HepG2 (cell line): ENCODE measurements around the gene ANKRD42. TPM values are rescaled to one million over a fixed set of nuclear protein-coding genes. Genes with fewer than 3 reads are reported as not detected.
A peak's percentile ranks its signal among the peaks of the same experiment; 100 is the strongest.

Source experiments
- EP300 ChIP-seq, 3 experiments: sonication (generic) in 1 of 3; formaldehyde crosslinking in 1 of 3; IDR thresholded peaks; 2 replicates each; pipeline versions ENCODE4 v1.5.1 to v1.6.1; 2011 to 2020; ENCODE audit warnings: low read depth in 2 of 3, low read length in 2 of 3, borderline replicate concordance in 1 of 3, improper control_type of control experiment in 1 of 3, mild to moderate bottlenecking in 1 of 3, missing genetic modification reagents in 1 of 3, moderate library complexity in 1 of 3
- JUND ChIP-seq: sonication (generic); formaldehyde crosslinking; IDR thresholded peaks from 2 replicates; pipeline ENCODE4 v1.8.0; 2022; ENCODE audit warnings: mild to moderate bottlenecking, missing genetic modification reagents
- MXD3 ChIP-seq: IDR thresholded peaks from 2 replicates; pipeline ENCODE4 v1.6.1; 2016; ENCODE audit warnings: mild to moderate bottlenecking, missing biosample characterization, missing genetic modification reagents
- ZBTB40 ChIP-seq, 2 experiments: fragments of 450-650 bp in 1 of 2; sonication (generic) in 1 of 2; formaldehyde crosslinking in 1 of 2; IDR thresholded peaks; 2 replicates each; pipeline versions ENCODE4 v1.6.1 to v1.8.0; 2016 to 2022; ENCODE audit warnings: antibody characterized with exemption in 1 of 2, mild to moderate bottlenecking in 1 of 2, missing genetic modification reagents in 1 of 2
- ZNF205 ChIP-seq: IDR thresholded peaks from 2 replicates; pipeline ENCODE4 v1.6.1; 2018; ENCODE audit warnings: missing biosample characterization, missing genetic modification reagents
- ZNF24 ChIP-seq: fragments of 450-650 bp; IDR thresholded peaks from 2 replicates; pipeline ENCODE4 v1.6.1; 2017; ENCODE audit warnings: antibody characterized with exemption, mild to moderate bottlenecking
- ZNF280B ChIP-seq: sonication (generic); formaldehyde crosslinking; IDR thresholded peaks from 2 replicates; pipeline ENCODE4 v1.5.0; 2020; ENCODE audit warnings: missing genetic modification reagents, mild to moderate bottlenecking, borderline replicate concordance
- ZNF549 ChIP-seq: sonication (generic); formaldehyde crosslinking; IDR thresholded peaks from 2 replicates; pipeline ENCODE4 v1.5.0; 2020; ENCODE audit warnings: missing genetic modification reagents
- ZNF574 ChIP-seq: sonication (generic); formaldehyde crosslinking; IDR thresholded peaks from 2 replicates; pipeline ENCODE4 v1.4.0; 2020; ENCODE audit warnings: missing genetic modification reagents
- ZSCAN9 ChIP-seq: IDR thresholded peaks from 2 replicates; pipeline ENCODE4 v1.6.1; 2016; ENCODE audit warnings: borderline replicate concordance
- polyA plus RNA-seq, 8 experiments: library from polyadenylated mRNA; depleted of rRNA in 3 of 8; stranded (reverse) in 7 of 8; unstranded in 1 of 8; fragments of >200 nt; fragmentation: Illumina TruSeq in 4 of 8; extraction: Trizol in 4 of 8; gene quantifications; 2 replicates each; pipeline versions ENCODE4 v1.2.1 to v1.2.3, GENCODE V29; 2011 to 2016; ENCODE audit warnings: low read depth in 4 of 8, missing spikeins in 1 of 8, mixed read lengths in 1 of 8; ENCODE audit not compliant: insufficient read depth in 1 of 8
- total RNA-seq, 5 experiments: library from RNA; depleted of rRNA; stranded (reverse); fragments of >200 nt; fragmentation: Illumina TruSeq; extraction: Trizol; gene quantifications; 2 replicates each; pipeline ENCODE4 v1.2.3, GENCODE V29; 2016; ENCODE audit warnings: low read depth in 1 of 5

The ANKRD42 gene
- total and polyA plus RNA-seq, 2 of the 13 experiments (the other 11 are each of a cell fraction or from before 2014, with no cell fraction given), result 2.2 to 3.7 TPM

- peak; percentile 75 for TF ChIP-seq ZBTB40 (IDR thresholded peaks at IDR 0.05)
- 0 out of 2 replicates have a peak, but pooled peaks have one; percentile 9 for TF ChIP-seq ZBTB40 (CRISPR knock-in tag; IDR thresholded peaks at IDR 0.05)
- no peak for TF ChIP-seq ZNF549 (CRISPR knock-in tag)
- TF ChIP-seq ZSCAN9 (CRISPR knock-in tag), result no peak
- 0 out of 4 replicates have a peak, but pooled peaks of 1 of the 2 experiments have one; percentile 6 for TF ChIP-seq EP300 (IDR thresholded peaks at IDR 0.05; ENCODE audit: low read depth in 2 of 2, low read length in 2 of 2)
- TF ChIP-seq EP300 (CRISPR knock-in tag; IDR thresholded peaks at IDR 0.05; ENCODE audit: borderline replicate concordance), result no peak
- TF ChIP-seq MXD3 (CRISPR knock-in tag), result peak; percentile 26; the same call in 1 of the 2 replicates
- TF ChIP-seq ZNF24, result no peak
- peak; percentile 73 for TF ChIP-seq ZNF205 (CRISPR knock-in tag)
- TF ChIP-seq ZNF574 (CRISPR knock-in tag), result peak; percentile 91
- peak; percentile 67; the same call in 1 of the 2 replicates for TF ChIP-seq ZNF280B (CRISPR knock-in tag)
- no peak for TF ChIP-seq JUND (CRISPR knock-in tag)
Observed at GRCh38 chr11:83193315-83194280, at the start of gene ANKRD42 (continued).
